ENCODE data around the gene DNAJC1.

DNAJC1 gene

GRCh38 chr10:21926949-21927348, 76.6 kb downstream of the DNAJC1 start:
- Histone ChIP-seq H3K79me1 (ENCODE audit: low read depth, low read length) (no peaks in the 10 kb centered on the region), H2AK5ac (ENCODE audit: low read depth, low read length) (no peak overlapping the region), H3K18ac (ENCODE audit: low read length) (no peak overlapping the region), H2BK12ac (ENCODE audit: low read length) (no peak overlapping the region), H4K91ac (ENCODE audit: low read depth, low read length, poor library complexity) (no peak overlapping the region), H3K4me1 (ENCODE audit: control insufficient read depth in 2 of 2, insufficient read depth in 1 of 2, low read depth in 1 of 2, low read length in 2 of 2) (peaks cover 3 to 26% of the 10 kb centered on the region in 2 donors), H2AFZ (ENCODE audit: low read length) (no peak overlapping the region), H2BK15ac (ENCODE audit: low read length) (no peak overlapping the region), H3K36me3 (replicated peaks in 1 of 2; ENCODE audit: control insufficient read depth in 2 of 2, insufficient read depth in 2 of 2, low read length in 2 of 2) (no peaks in the 10 kb centered on the region), H4K8ac (ENCODE audit: low read depth, low read length) (no peak overlapping the region), H3K9ac (ENCODE audit: low read depth, low read length, poor library complexity) (no peak overlapping the region), H2BK120ac (ENCODE audit: low read depth, low read length) (no peak overlapping the region), H2BK5ac (ENCODE audit: low read length) (no peak overlapping the region), H3K4me2 (ENCODE audit: insufficient read depth, low read length, poor library complexity, severe bottlenecking) (no peak overlapping the region), H3K14ac (ENCODE audit: low read length) (no peak overlapping the region), H3K27ac (replicated peaks; ENCODE audit: low read length) (no peak overlapping the region), H3K9me3 (replicated peaks in 1 of 2; ENCODE audit: control insufficient read depth in 2 of 2, insufficient read depth in 1 of 2, low read depth in 1 of 2, low read length in 2 of 2) (peaks cover 0 to 9% of the 10 kb centered on the region in 2 donors), H3K4me3 (ENCODE audit: low read length in 2 of 2) (no peak overlapping the region), H3K23ac (ENCODE audit: low read depth, low read length, poor library complexity) (no peak overlapping the region), H3K27me3 (ENCODE audit: control insufficient read depth in 3 of 3, insufficient read depth in 3 of 3, low read depth in 1 of 3, low read length in 3 of 3) (no peaks in the 10 kb centered on the region), H3K4ac (ENCODE audit: low read length) (no peak overlapping the region)
- WGBS, 2 donors (ENCODE audit: extremely low coverage in 2 of 2, insufficient read length in 2 of 2, insufficient replicate concordance in 1 of 2) = no CpG with 5 or more reads among the region's 2 CpGs
- no peak for DNase-seq (ENCODE audit: low spot score)

GRCh38 chr10:21926358-21926925, 77.1 kb downstream of the DNAJC1 start:
- Histone ChIP-seq H3K18ac (ENCODE audit: low read length) (no peak overlapping the region), H3K36me3 (replicated peaks in 1 of 2; ENCODE audit: control insufficient read depth in 2 of 2, insufficient read depth in 2 of 2, low read length in 2 of 2) (no peaks in the 10 kb centered on the region), H4K91ac (ENCODE audit: low read depth, low read length, poor library complexity) (no peak overlapping the region), H3K79me1 (ENCODE audit: low read depth, low read length) (no peaks in the 10 kb centered on the region), H4K8ac (ENCODE audit: low read depth, low read length) (no peak overlapping the region), H3K4me1 (ENCODE audit: control insufficient read depth in 2 of 2, insufficient read depth in 1 of 2, low read depth in 1 of 2, low read length in 2 of 2) (peaks cover 3 to 30% of the 10 kb centered on the region in 2 donors), H2BK120ac (ENCODE audit: low read depth, low read length) (no peak overlapping the region), H2BK12ac (ENCODE audit: low read length) (no peak overlapping the region), H2AFZ (ENCODE audit: low read length) (no peak overlapping the region), H2BK15ac (ENCODE audit: low read length) (no peak overlapping the region), H3K23ac (ENCODE audit: low read depth, low read length, poor library complexity) (no peak overlapping the region), H3K9ac (ENCODE audit: low read depth, low read length, poor library complexity) (no peak overlapping the region), H3K27me3 (ENCODE audit: control insufficient read depth in 3 of 3, insufficient read depth in 3 of 3, low read depth in 1 of 3, low read length in 3 of 3) (no peaks in the 10 kb centered on the region), H3K4me3 (ENCODE audit: low read length in 2 of 2) (no peak overlapping the region), H3K27ac (replicated peaks; ENCODE audit: low read length) (no peak overlapping the region), H3K9me3 (replicated peaks in 1 of 2; ENCODE audit: control insufficient read depth in 2 of 2, insufficient read depth in 1 of 2, low read depth in 1 of 2, low read length in 2 of 2) (peaks cover 0 to 9% of the 10 kb centered on the region in 2 donors), H3K4me2 (ENCODE audit: insufficient read depth, low read length, poor library complexity, severe bottlenecking) (no peak overlapping the region), H2AK5ac (ENCODE audit: low read depth, low read length) (no peak overlapping the region), H3K14ac (ENCODE audit: low read length) (no peak overlapping the region), H2BK5ac (ENCODE audit: low read length) (no peak overlapping the region), H3K4ac (ENCODE audit: low read length) (no peak overlapping the region)
- no peak for DNase-seq (ENCODE audit: low spot score)

- Histone ChIP-seq H3K9me3 (replicated peaks in 1 of 2; ENCODE audit: control insufficient read depth in 2 of 2, insufficient read depth in 1 of 2, low read depth in 1 of 2, low read length in 2 of 2) (peaks cover 0 to 9% of the 10 kb centered on the region in 2 donors), H3K27ac (replicated peaks; ENCODE audit: low read length) (no peak overlapping the region), H2AFZ (ENCODE audit: low read length) (no peak overlapping the region), H3K27me3 (ENCODE audit: control insufficient read depth in 3 of 3, insufficient read depth in 3 of 3, low read depth in 1 of 3, low read length in 3 of 3) (no peaks in the 10 kb centered on the region), H2BK5ac (ENCODE audit: low read length) (no peak overlapping the region), H3K14ac (ENCODE audit: low read length) (no peak overlapping the region), H3K4ac (ENCODE audit: low read length) (no peak overlapping the region), H3K36me3 (replicated peaks in 1 of 2; ENCODE audit: control insufficient read depth in 2 of 2, insufficient read depth in 2 of 2, low read length in 2 of 2) (no peaks in the 10 kb centered on the region), H4K8ac (ENCODE audit: low read depth, low read length) (no peak overlapping the region), H2AK5ac (ENCODE audit: low read depth, low read length) (no peak overlapping the region), H3K9ac (ENCODE audit: low read depth, low read length, poor library complexity) (no peak overlapping the region), H2BK120ac (ENCODE audit: low read depth, low read length) (no peak overlapping the region), H2BK15ac (ENCODE audit: low read length) (no peak overlapping the region), H3K18ac (ENCODE audit: low read length) (no peak overlapping the region), H3K23ac (ENCODE audit: low read depth, low read length, poor library complexity) (no peak overlapping the region), H4K91ac (ENCODE audit: low read depth, low read length, poor library complexity) (no peak overlapping the region), H3K79me1 (ENCODE audit: low read depth, low read length) (no peaks in the 10 kb centered on the region), H3K4me3 (ENCODE audit: low read length in 2 of 2) (no peak overlapping the region), H3K4me1 (ENCODE audit: control insufficient read depth in 2 of 2, insufficient read depth in 1 of 2, low read depth in 1 of 2, low read length in 2 of 2) (peaks cover 3 to 33% of the 10 kb centered on the region in 2 donors), H2BK12ac (ENCODE audit: low read length) (no peak overlapping the region), H3K4me2 (ENCODE audit: insufficient read depth, low read length, poor library complexity, severe bottlenecking) (no peak overlapping the region)
- no CpG with 5 or more reads among the region's 6 CpGs for WGBS, 2 donors (ENCODE audit: extremely low coverage in 2 of 2, insufficient read length in 2 of 2, insufficient replicate concordance in 1 of 2)
- no peak for DNase-seq (ENCODE audit: low spot score)
Observed at GRCh38 chr10:21925851-21926250, 77.7 kb downstream of the DNAJC1 start.

GRCh38 chr10:21924511-21924910, 79.0 kb downstream of the DNAJC1 start:
- Histone ChIP-seq H3K36me3 (replicated peaks in 1 of 2; ENCODE audit: control insufficient read depth in 2 of 2, insufficient read depth in 2 of 2, low read length in 2 of 2) (no peaks in the 10 kb centered on the region), H3K23ac (ENCODE audit: low read depth, low read length, poor library complexity) (no peak overlapping the region), H2AK5ac (ENCODE audit: low read depth, low read length) (no peak overlapping the region), H3K14ac (ENCODE audit: low read length) (no peak overlapping the region), H3K4me3 (ENCODE audit: low read length in 2 of 2) (no peak overlapping the region), H2BK15ac (ENCODE audit: low read length) (no peak overlapping the region), H3K9ac (ENCODE audit: low read depth, low read length, poor library complexity) (no peak overlapping the region), H2BK12ac (ENCODE audit: low read length) (no peak overlapping the region), H2BK120ac (ENCODE audit: low read depth, low read length) (no peak overlapping the region), H3K18ac (ENCODE audit: low read length) (no peak overlapping the region), H2BK5ac (ENCODE audit: low read length) (no peak overlapping the region), H4K8ac (ENCODE audit: low read depth, low read length) (no peak overlapping the region), H2AFZ (ENCODE audit: low read length) (no peak overlapping the region), H3K27me3 (ENCODE audit: control insufficient read depth in 3 of 3, insufficient read depth in 3 of 3, low read depth in 1 of 3, low read length in 3 of 3) (no peaks in the 10 kb centered on the region), H3K9me3 (replicated peaks in 1 of 2; ENCODE audit: control insufficient read depth in 2 of 2, insufficient read depth in 1 of 2, low read depth in 1 of 2, low read length in 2 of 2) (peaks cover 0 to 9% of the 10 kb centered on the region in 2 donors), H4K91ac (ENCODE audit: low read depth, low read length, poor library complexity) (no peak overlapping the region), H3K4me2 (ENCODE audit: insufficient read depth, low read length, poor library complexity, severe bottlenecking) (no peak overlapping the region), H3K4me1 (ENCODE audit: control insufficient read depth in 2 of 2, insufficient read depth in 1 of 2, low read depth in 1 of 2, low read length in 2 of 2) (peaks cover 3 to 45% of the 10 kb centered on the region in 2 donors), H3K79me1 (ENCODE audit: low read depth, low read length) (no peaks in the 10 kb centered on the region), H3K27ac (replicated peaks; ENCODE audit: low read length) (no peak overlapping the region), H3K4ac (ENCODE audit: low read length) (no peak overlapping the region)
- DNase-seq (ENCODE audit: low spot score) = no peak
